OCI-LY1 (cell line): Measurements from ENCODE around the gene PECR.

ENCODE experiments used
- CTCF ChIP-seq: fragments of 200-600 bp; sonication (generic), shearing (Covaris generic); IDR thresholded peaks from 2 replicates; pipeline ENCODE4 v1.5.1; 2017; ENCODE audit warnings: mild to moderate bottlenecking, antibody characterized with exemption, low read length, moderate library complexity, mixed read lengths
- EZH2 ChIP-seq: fragments of 200-600 bp; sonication (generic), shearing (Covaris generic); IDR thresholded peaks from 2 replicates; pipeline ENCODE4 v1.8.0; 2017; ENCODE audit warnings: borderline replicate concordance, mixed run types, mild to moderate bottlenecking, antibody characterized with exemption, low read length, moderate library complexity, mixed read lengths

- TF ChIP-seq CTCF (no peak), EZH2 (no peak)
Measured at GRCh38 chr2:216049452-216049851, 32.2 kb downstream of the PECR start.
